BE2C (cell line): ENCODE data around the gene ABCA4.

Experiments
- DNase-seq: peaks from one replicate; pipeline ENCODE4 v3.0.0-alpha.2; 2020
- H3K27me3 ChIP-seq: fragments of 250-450 bp; sonication (Bioruptor Pico); 2 replicates; pipeline ENCODE4 v1.5.1; 2020; ENCODE audit warnings: mild to moderate bottlenecking
- H3K36me3 ChIP-seq: fragments of 250-450 bp; sonication (Bioruptor Pico); 2 replicates; pipeline ENCODE4 v1.5.1; 2020; ENCODE audit warnings: mild to moderate bottlenecking
- H3K4me1 ChIP-seq: fragments of 250-450 bp; sonication (Bioruptor Pico); 2 replicates; pipeline ENCODE4 v1.5.1; 2020
- H3K4me3 ChIP-seq: 2 replicates; pipeline ENCODE4 v1.5.1; 2011; ENCODE audit warnings: low read depth, low read length
- H3K9me3 ChIP-seq: fragments of 250-450 bp; sonication (Bioruptor Pico); 2 replicates; pipeline ENCODE4 v1.5.1; 2020
- TF ChIP-seq, protein P1 (sequence below): IDR thresholded peaks from 2 replicates; pipeline ENCODE4 v1.5.1; 2012; ENCODE audit warnings: mild to moderate bottlenecking, low read depth, low read length

Gene ABCA4

DNA sequence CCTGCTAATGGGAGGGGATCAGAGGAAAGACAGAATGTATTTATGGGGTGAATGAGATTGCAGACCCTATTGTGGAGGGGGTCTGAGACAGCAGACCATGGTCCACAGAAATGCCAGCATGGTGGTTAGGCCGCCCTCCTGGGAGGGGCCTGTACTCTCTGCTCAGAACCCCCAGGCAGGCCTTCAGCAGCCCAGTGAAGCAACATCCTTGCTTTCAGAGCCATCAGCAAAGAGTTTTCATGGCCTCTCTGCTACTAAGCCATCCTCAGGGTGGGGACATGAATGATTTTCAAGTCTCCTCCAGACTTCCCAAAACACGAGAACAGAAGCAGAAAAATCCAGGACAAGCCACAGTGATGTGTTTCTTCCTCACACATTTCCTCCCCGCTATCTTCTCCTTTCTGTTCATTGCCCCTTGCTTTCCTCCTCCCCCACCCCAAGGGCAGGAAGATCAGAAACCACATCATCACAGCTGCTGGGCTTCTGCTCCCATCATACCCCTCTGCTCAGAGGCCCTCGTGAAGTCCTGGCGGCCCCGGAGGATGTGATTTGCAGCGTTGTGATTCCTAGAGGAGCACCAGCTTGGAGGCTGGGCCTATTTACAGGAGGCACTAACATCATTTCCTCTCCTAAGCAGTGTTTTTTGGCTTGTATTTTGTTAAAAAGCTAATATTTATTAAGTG, 48.0 kb downstream of the ABCA4 start:
- Histone ChIP-seq H3K4me3 (no peak overlapping the region), H3K27me3 (no peaks in the 10 kb centered on the region), H3K9me3 (no peaks in the 10 kb centered on the region), H3K4me1 (peaks cover 30% of the 10 kb centered on the region), H3K36me3 (no peaks in the 10 kb centered on the region)
- TF ChIP-seq, protein P1, sequence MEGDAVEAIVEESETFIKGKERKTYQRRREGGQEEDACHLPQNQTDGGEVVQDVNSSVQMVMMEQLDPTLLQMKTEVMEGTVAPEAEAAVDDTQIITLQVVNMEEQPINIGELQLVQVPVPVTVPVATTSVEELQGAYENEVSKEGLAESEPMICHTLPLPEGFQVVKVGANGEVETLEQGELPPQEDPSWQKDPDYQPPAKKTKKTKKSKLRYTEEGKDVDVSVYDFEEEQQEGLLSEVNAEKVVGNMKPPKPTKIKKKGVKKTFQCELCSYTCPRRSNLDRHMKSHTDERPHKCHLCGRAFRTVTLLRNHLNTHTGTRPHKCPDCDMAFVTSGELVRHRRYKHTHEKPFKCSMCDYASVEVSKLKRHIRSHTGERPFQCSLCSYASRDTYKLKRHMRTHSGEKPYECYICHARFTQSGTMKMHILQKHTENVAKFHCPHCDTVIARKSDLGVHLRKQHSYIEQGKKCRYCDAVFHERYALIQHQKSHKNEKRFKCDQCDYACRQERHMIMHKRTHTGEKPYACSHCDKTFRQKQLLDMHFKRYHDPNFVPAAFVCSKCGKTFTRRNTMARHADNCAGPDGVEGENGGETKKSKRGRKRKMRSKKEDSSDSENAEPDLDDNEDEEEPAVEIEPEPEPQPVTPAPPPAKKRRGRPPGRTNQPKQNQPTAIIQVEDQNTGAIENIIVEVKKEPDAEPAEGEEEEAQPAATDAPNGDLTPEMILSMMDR, result no peak
- DNase-seq, result no peak

DNA sequence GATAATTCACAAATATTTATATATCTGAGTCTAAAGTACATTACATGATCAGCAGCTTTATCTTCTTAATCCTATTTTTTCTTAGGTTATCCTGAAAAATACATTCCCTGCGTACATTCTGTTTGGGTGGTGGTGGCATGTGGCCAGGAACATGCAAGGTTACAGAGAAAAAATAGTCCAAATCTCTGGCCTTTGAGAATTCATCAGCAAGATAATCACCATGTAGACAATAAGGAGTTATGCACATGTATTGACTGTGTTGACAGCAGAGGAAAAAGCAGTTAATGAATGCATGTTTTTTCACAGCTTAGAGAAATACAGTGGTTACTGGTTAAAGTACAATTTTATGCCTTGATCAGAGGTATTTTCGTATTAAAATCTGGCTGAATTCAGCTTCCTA, 49.0 kb downstream of the ABCA4 start:
- TF ChIP-seq, protein P1, result no peak
- Histone ChIP-seq H3K4me1 (peaks cover 30% of the 10 kb centered on the region), H3K27me3 (no peaks in the 10 kb centered on the region), H3K9me3 (no peaks in the 10 kb centered on the region), H3K4me3 (no peak overlapping the region), H3K36me3 (no peaks in the 10 kb centered on the region)
- DNase-seq, result no peak

DNA sequence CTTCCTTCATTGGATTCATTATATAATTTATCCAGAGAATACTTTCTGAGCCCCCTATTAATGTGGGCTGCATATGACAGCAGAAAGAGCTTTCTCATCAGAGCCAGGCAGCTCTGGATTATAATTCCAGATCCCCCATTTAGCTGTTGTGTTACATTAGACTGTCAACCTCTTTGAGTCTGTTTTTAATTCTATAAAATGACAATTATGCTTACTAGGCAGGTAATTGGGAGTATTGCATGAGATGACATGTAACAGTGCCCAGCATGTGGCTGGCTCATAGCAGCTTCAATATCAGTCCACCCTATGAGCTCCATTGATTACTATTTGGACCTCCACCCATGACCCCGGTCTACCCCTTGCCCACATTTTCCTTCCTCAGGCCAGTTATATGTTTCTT, 49.6 kb downstream of the ABCA4 start:
- Histone ChIP-seq H3K27me3 (no peaks in the 10 kb centered on the region), H3K4me3 (no peak overlapping the region), H3K36me3 (no peaks in the 10 kb centered on the region), H3K9me3 (no peaks in the 10 kb centered on the region), H3K4me1 (peaks cover 30% of the 10 kb centered on the region)
- DNase-seq, result peak; percentile 23
- TF ChIP-seq, protein P1, result no peak

DNA sequence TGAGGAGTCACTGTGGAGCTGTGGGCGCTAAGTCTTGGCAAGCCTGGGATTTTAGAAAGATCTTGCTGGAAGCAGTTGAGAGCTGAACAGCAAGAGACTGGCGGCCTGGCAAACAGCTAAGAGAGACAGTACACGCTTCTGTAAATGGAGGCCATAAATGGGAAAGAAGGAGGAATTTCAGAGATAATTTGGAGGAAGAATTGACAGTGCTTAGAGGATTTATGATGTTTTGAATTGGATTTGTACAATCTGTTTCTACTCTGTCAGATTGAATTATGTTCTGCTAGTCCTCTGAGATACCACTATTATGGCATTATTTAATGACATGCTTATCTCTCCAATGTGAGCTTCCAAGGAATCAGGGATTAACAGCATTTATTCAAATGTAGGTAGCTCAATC, 50.1 kb downstream of the ABCA4 start:
- Histone ChIP-seq H3K36me3 (no peaks in the 10 kb centered on the region), H3K4me1 (peaks cover 30% of the 10 kb centered on the region), H3K9me3 (no peaks in the 10 kb centered on the region), H3K4me3 (no peak overlapping the region), H3K27me3 (no peaks in the 10 kb centered on the region)
- DNase-seq, result peak; percentile 65
- TF ChIP-seq, protein P1, result no peak

DNA sequence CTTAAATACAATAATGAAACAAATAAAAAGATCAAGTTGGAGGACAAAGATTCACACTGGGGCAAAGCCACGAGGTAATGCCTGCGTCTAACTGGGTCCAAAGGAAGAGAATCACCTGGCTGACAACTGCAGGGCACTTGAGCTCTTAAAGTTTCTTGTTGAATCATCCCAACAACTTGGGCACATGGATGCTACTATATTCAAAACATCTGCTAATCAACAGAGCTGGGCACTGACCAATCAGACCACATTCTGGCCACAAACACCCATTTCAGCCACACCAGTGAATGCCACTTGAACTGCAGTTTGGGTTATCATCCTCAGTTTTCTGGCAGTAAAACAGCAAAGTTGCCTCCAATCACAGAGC, 51.0 kb downstream of the ABCA4 start:
- peaks cover 30% of the 10 kb centered on the region for H3K4me1 ChIP-seq
- DNase-seq, result no peak
- TF ChIP-seq, protein P1, result no peak
- H3K36me3 ChIP-seq, result no peaks in the 10 kb centered on the region
- no peaks in the 10 kb centered on the region for H3K27me3 ChIP-seq
- H3K9me3 ChIP-seq, result no peaks in the 10 kb centered on the region
- no peak overlapping the region for H3K4me3 ChIP-seq

DNA sequence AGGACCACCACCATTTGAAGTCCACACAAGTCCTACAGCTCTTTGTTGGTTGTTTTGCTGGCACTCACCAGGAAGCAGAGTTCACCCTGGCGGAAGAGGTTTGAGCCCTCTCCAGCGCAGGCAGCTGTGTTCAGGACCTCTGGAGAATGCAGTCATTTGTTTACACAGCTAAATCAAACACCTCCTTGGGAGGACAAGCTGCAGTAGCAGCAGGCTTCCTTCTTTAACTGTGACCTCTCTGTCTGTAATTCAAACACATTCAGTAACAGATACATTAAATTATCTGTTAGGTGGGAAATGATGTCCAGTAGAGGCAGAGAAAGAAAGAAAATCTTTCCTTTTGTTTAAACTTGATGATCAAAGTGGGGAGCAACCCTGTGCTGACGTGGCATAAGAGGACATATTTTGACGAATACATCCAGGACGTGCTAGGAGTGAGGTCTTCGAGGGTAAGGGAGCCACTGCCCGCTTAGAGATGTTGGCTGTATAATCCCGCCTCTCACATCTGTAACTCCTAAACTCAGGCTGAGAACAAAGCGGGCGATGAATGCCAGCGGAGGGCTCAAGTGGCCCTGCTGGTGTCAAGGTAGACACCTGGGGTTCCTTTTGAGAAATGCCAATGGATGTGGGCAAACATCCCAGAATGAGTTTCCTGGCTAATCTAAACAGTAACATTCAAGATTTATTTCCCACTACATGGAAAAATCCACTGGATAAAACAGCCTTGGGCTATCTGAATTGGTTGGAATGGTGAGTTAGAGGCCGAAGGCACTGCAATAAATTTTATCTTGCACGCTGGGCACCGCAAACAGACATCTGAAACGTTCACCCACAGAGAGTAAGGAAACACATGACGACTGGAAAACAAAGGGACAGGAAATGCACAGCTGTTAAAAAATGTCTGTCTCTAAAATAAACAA, 51.7 kb downstream of the ABCA4 start:
- Histone ChIP-seq H3K36me3 (no peaks in the 10 kb centered on the region), H3K27me3 (no peaks in the 10 kb centered on the region), H3K9me3 (no peaks in the 10 kb centered on the region), H3K4me1 (peaks cover 30% of the 10 kb centered on the region), H3K4me3 (no peak overlapping the region)
- DNase-seq, result no peak
- TF ChIP-seq, protein P1, result no peak
